H1 (cell line): ENCODE results near the gene NAA50. TPM values are rescaled to one million over a fixed set of nuclear protein-coding genes. Genes with fewer than 3 reads are reported as not detected.

Experiments
- ASH2L ChIP-seq: fragments of 200-600, 300-600 bp; sonication (generic); IDR thresholded peaks from one replicate; pipeline ENCODE4 v1.7.1; 2017; ENCODE audit warnings: low read length
- BCL11A ChIP-seq, 2 experiments: IDR thresholded peaks; one replicate each; pipeline ENCODE4 v1.6.1; 2011; ENCODE audit warnings: low read depth in 2 of 2, low read length in 2 of 2, mild to moderate bottlenecking in 2 of 2
- CEBPB ChIP-seq: IDR thresholded peaks from 2 replicates; pipeline ENCODE4 v1.6.1; 2012; ENCODE audit warnings: low read depth, low read length
- CHD1 ChIP-seq: IDR thresholded peaks from 2 replicates; pipeline ENCODE4 v1.6.1; 2012; ENCODE audit warnings: low read depth, low read length, improper control_type of control experiment
- CHD2 ChIP-seq: IDR thresholded peaks from 2 replicates; pipeline ENCODE4 v1.6.1; 2012; ENCODE audit warnings: low read length, improper control_type of control experiment
- CTBP2 ChIP-seq: IDR thresholded peaks from 2 replicates; pipeline ENCODE4 v1.7.0; 2011; ENCODE audit warnings: borderline replicate concordance, mild to moderate bottlenecking, moderate library complexity, mixed read lengths, low read length; ENCODE audit not compliant: insufficient read depth, insufficient read length
- EZH2 ChIP-seq: fragments of 200-600 bp; sonication (generic); IDR thresholded peaks from 2 replicates; pipeline ENCODE4 v1.7.1; 2012; ENCODE audit warnings: low read depth, mild to moderate bottlenecking, moderate library complexity, low read length, inconsistent platforms; ENCODE audit not compliant: severe bottlenecking
- FOSL1 ChIP-seq: IDR thresholded peaks from 2 replicates; pipeline ENCODE4 v1.6.1; 2011; ENCODE audit warnings: mild to moderate bottlenecking, low read depth, low read length, moderate library complexity; ENCODE audit not compliant: insufficient read depth
- KDM1A ChIP-seq: fragments of 200-600, 300-600 bp; sonication (generic); IDR thresholded peaks from 2 replicates; pipeline ENCODE4 v1.7.1; 2016; ENCODE audit warnings: mild to moderate bottlenecking, low read length, borderline replicate concordance
- KDM4A ChIP-seq: IDR thresholded peaks from one replicate; pipeline ENCODE4 v1.7.1; 2012; ENCODE audit warnings: low read depth, mild to moderate bottlenecking, moderate library complexity, low read length, inconsistent platforms; ENCODE audit not compliant: severe bottlenecking
- KDM5A ChIP-seq: fragments of 200-600 bp; IDR thresholded peaks from 2 replicates; pipeline ENCODE4 v1.7.1; 2012; ENCODE audit warnings: mild to moderate bottlenecking, low read length, inconsistent platforms, mixed read lengths
- NANOG ChIP-seq: IDR thresholded peaks from 2 replicates; pipeline ENCODE4 v1.6.1; 2011; ENCODE audit warnings: low read length, low read depth, mild to moderate bottlenecking, inconsistent platforms; ENCODE audit not compliant: insufficient read depth, poor library complexity, severe bottlenecking
- NRF1 ChIP-seq: IDR thresholded peaks from 2 replicates; pipeline ENCODE4 v1.6.1; 2011; ENCODE audit warnings: mild to moderate bottlenecking, low read depth, low read length, improper control_type of control experiment
- RAD21 ChIP-seq, 2 experiments: IDR thresholded peaks in 1 of 2; conservative IDR thresholded peaks in 1 of 2; 2 replicates each; pipeline ENCODE4 v1.6.1; 2011; ENCODE audit warnings: low read depth in 2 of 2, low read length in 2 of 2, improper control_type of control experiment in 1 of 2, inconsistent platforms in 1 of 2, mild to moderate bottlenecking in 1 of 2, moderate library complexity in 1 of 2
- RBBP5 ChIP-seq: IDR thresholded peaks from 2 replicates; pipeline ENCODE4 v1.7.1; 2012; ENCODE audit warnings: low read depth, mild to moderate bottlenecking, inconsistent platforms, low read length, moderate library complexity, borderline replicate concordance
- RNF2 ChIP-seq: fragments of 200-900, 300-1000 bp; sonication (generic); IDR thresholded peaks from 2 replicates; pipeline ENCODE4 v1.7.1; 2016; ENCODE audit warnings: borderline replicate concordance, low read depth, mild to moderate bottlenecking, antibody characterized with exemption, low read length; ENCODE audit not compliant: poor library complexity, severe bottlenecking; ENCODE audit errors: missing control alignments
- SUZ12 ChIP-seq: fragments of 200-600 bp; sonication (generic); IDR thresholded peaks from 2 replicates; pipeline ENCODE4 v1.6.1; 2012; ENCODE audit warnings: mild to moderate bottlenecking, inconsistent platforms, low read length, moderate library complexity, mixed read lengths
- TAF1 ChIP-seq: IDR thresholded peaks from 2 replicates; pipeline ENCODE4 v1.6.1; 2011; ENCODE audit warnings: mild to moderate bottlenecking, low read depth, low read length
- TAF7 ChIP-seq: optimal IDR thresholded peaks from 2 replicates; pipeline ENCODE3; 2011; ENCODE audit warnings: low read depth, mild to moderate bottlenecking, inconsistent platforms, low read length, moderate library complexity, borderline replicate concordance
- TBP ChIP-seq: IDR thresholded peaks from 2 replicates; pipeline ENCODE4 v1.6.1; 2011; ENCODE audit warnings: low read depth, low read length, improper control_type of control experiment
- USF2 ChIP-seq: IDR thresholded peaks from 2 replicates; pipeline ENCODE4 v1.6.1; 2011; ENCODE audit warnings: low read length, improper control_type of control experiment
- ZNF274 ChIP-seq: IDR thresholded peaks from 2 replicates; pipeline ENCODE4 v1.7.0; 2012; ENCODE audit warnings: low read length, borderline replicate concordance; ENCODE audit errors: extremely low read depth
- polyA plus RNA-seq, 7 experiments: library from polyadenylated mRNA; depleted of rRNA in 3 of 7; stranded (reverse) in 5 of 7; unstranded in 2 of 7; fragments of >200 nt in 5 of 7; fragments of 200-250 nt in 2 of 7; gene quantifications; 1 replicate in 5 of 7; 2 replicates in 1 of 7; 4 replicates in 1 of 7; pipeline versions ENCODE4 v1.2.1 to v1.2.3, GENCODE V29; 2011 to 2013; ENCODE audit warnings: missing spikeins in 2 of 7, mixed read lengths in 2 of 7
- total RNA-seq: library from RNA; stranded (reverse); fragmentation: NEBNext Ultra II Directional; extraction: Animal tissue kit (Norgen Biotek cat#: 25700); gene quantifications from 2 replicates; pipeline ENCODE4 v1.2.1, GENCODE V29; 2021

The NAA50 gene
- total and polyA plus RNA-seq, 2 of the 8 experiments (the other 6 are each of a cell fraction or from before 2014, with no cell fraction given) = 46.6 to 231 TPM

GRCh38 chr3:113745756-113746547, at the start of gene NAA50 (continued):
- TF ChIP-seq EZH2 (no peak), CHD1 (no peak; the same call in 1 of the 2 replicates), RNF2 (no peak), ZNF274 (no peak), NRF1 (peak; percentile 81), BCL11A (IDR thresholded peaks at IDR 0.05; ENCODE audit: low read depth in 2 of 2, low read length in 2 of 2) (no peak), CEBPB (peak; percentile 32; the same call in 1 of the 2 replicates), CTBP2 (no peak), RAD21 (IDR thresholded peaks at IDR 0.05 in 1 of 2, conservative IDR thresholded peaks at IDR 0.05 in 1 of 2; ENCODE audit: low read depth in 2 of 2, low read length in 2 of 2) (0 out of 4 replicates have a peak, but pooled peaks of 1 of the 2 experiments have one; percentile 1), RBBP5 (peak; percentile 98), TBP (peak; percentile 65; the same call in 1 of the 2 replicates), TAF1 (peak; percentile 83), KDM4A (peak; percentile 83), NANOG (no peak), FOSL1 (no peak; the same call in 1 of the 2 replicates), KDM5A (no peak), KDM1A (no peak), ASH2L (peak; percentile 95), TAF7 (peak; percentile 55), USF2 (no peak), SUZ12 (no peak), CHD2 (peak; percentile 58; the same call in 1 of the 2 replicates)
